Endothelial cell (in vitro differentiated cells): ENCODE data around the gene B4GALT7. TPM values are rescaled to one million over a fixed set of nuclear protein-coding genes. Genes with fewer than 3 reads are reported as not detected.

Experiments used
- DNase-seq: peaks from one replicate; pipeline ENCODE4 v3.0.0; 2021; ENCODE audit warnings: low spot score
- H3K27ac Mint-ChIP-seq: one replicate; pipeline ENCODE4 v1.8.0; 2021; ENCODE audit warnings: mixed read lengths, inconsistent platforms; ENCODE audit not compliant: unreplicated experiment
- H3K27me3 Mint-ChIP-seq: one replicate; pipeline ENCODE4 v1.8.0; 2021; ENCODE audit warnings: mild to moderate bottlenecking, moderate library complexity, mixed read lengths, inconsistent platforms; ENCODE audit not compliant: unreplicated experiment
- H3K36me3 Mint-ChIP-seq: one replicate; pipeline ENCODE4 v1.8.0; 2021; ENCODE audit warnings: mild to moderate bottlenecking, low read depth, mixed read lengths, inconsistent platforms; ENCODE audit not compliant: unreplicated experiment
- H3K4me1 Mint-ChIP-seq: one replicate; pipeline ENCODE4 v1.8.0; 2021; ENCODE audit warnings: mild to moderate bottlenecking, mixed read lengths, inconsistent platforms; ENCODE audit not compliant: unreplicated experiment
- H3K4me3 Mint-ChIP-seq: one replicate; pipeline ENCODE4 v1.8.0; 2021; ENCODE audit warnings: mild to moderate bottlenecking, mixed read lengths, inconsistent platforms; ENCODE audit not compliant: unreplicated experiment
- H3K9me3 Mint-ChIP-seq: one replicate; pipeline ENCODE4 v1.8.0; 2021; ENCODE audit warnings: mixed read lengths, inconsistent platforms; ENCODE audit not compliant: unreplicated experiment
- total RNA-seq: library from RNA; stranded (reverse); fragmentation: NEBNext Ultra II Directional; extraction: Animal tissue kit (Norgen Biotek cat#: 25700); gene quantifications from one replicate; pipeline ENCODE4 v1.2.1, GENCODE V29; 2021; ENCODE audit not compliant: unreplicated experiment
- TF ChIP-seq, protein P1 (sequence below): fragments of 200-600 bp; sonication (generic); IDR thresholded peaks from one replicate; pipeline ENCODE4 v1.5.0; 2021; ENCODE audit warnings: antibody characterized with exemption; ENCODE audit not compliant: unreplicated experiment

B4GALT7 gene
- total RNA-seq, 1 donor from 2014 or later = 34.6 TPM

DNA sequence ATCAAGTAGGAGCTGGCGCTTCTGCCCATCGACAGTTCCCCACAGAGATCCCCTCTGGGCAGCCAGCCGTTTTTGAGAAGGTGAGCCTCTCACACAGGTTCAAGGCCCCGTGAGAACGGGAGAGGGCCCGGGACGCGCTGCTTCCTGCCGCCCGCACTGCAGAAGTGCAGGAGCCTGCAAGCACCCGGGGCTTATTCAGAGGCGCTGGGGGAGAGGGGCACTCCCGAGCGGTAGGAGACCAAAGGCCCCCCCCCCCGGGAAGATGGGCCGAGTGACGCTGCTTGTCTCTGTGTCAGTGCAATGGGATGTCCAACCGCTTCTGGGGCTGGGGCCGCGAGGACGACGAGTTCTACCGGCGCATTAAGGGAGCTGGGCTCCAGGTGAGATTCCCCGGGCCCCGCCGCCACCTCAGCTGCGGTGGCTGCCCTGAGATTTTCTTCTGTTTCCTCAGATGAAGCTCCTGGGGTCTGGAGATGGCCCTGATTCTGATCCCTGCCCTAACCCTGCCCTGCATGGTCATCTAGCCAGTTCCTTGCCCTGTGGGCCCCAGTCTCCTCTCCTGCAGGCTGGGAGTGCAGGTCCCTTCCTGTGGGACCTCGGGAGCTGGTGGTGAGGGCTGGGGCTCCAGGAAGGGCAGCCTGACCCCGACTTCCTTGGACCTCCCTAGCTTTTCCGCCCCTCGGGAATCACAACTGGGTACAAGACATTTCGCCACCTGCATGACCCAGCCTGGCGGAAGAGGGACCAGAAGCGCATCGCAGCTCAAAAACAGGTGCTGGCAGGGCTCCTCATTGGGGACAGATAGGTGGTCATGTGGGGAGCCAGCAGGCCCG, 8.5 kb downstream of the B4GALT7 start:
- Mint-ChIP-seq H3K4me1 (peaks cover 4% of the 10 kb centered on the region), H3K9me3 (no peaks in the 10 kb centered on the region), H3K36me3 (peaks cover 18% of the 10 kb centered on the region), H3K27me3 (peaks cover 6% of the 10 kb centered on the region), H3K27ac (no peak overlapping the region), H3K4me3 (no peak overlapping the region)
- TF ChIP-seq, protein P1, sequence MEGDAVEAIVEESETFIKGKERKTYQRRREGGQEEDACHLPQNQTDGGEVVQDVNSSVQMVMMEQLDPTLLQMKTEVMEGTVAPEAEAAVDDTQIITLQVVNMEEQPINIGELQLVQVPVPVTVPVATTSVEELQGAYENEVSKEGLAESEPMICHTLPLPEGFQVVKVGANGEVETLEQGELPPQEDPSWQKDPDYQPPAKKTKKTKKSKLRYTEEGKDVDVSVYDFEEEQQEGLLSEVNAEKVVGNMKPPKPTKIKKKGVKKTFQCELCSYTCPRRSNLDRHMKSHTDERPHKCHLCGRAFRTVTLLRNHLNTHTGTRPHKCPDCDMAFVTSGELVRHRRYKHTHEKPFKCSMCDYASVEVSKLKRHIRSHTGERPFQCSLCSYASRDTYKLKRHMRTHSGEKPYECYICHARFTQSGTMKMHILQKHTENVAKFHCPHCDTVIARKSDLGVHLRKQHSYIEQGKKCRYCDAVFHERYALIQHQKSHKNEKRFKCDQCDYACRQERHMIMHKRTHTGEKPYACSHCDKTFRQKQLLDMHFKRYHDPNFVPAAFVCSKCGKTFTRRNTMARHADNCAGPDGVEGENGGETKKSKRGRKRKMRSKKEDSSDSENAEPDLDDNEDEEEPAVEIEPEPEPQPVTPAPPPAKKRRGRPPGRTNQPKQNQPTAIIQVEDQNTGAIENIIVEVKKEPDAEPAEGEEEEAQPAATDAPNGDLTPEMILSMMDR = no peak
- DNase-seq = no peak

DNA sequence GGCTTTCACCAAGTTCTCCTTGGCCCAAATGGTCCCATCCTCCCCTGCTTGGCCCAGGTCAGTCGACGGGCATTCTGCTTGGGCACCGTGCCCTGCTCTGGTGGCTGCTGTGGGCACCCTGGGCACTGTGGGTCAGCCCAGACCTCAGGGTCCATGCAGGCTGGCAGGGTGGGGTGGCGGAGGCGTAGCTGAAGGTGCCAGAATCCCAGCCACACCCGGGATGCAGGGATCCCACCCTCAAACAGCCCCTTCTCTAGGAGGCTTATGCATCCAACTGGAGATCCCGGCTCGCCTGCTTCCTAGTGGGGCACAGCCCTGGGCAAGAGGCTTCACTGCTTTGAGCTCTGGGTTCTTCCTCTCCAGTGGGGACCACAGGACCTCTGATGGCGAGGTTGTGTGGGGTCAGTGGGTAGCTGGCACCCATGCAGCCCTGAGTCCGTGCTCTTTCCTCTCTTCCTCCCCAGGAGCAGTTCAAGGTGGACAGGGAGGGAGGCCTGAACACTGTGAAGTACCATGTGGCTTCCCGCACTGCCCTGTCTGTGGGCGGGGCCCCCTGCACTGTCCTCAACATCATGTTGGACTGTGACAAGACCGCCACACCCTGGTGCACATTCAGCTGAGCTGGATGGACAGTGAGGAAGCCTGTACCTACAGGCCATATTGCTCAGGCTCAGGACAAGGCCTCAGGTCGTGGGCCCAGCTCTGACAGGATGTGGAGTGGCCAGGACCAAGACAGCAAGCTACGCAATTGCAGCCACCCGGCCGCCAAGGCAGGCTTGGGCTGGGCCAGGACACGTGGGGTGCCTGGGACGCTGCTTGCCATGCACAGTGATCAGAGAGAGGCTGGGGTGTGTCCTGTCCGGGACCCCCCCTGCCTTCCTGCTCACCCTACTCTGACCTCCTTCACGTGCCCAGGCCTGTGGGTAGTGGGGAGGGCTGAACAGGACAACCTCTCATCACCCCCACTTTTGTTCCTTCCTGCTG, 9.4 kb downstream of the B4GALT7 start:
- H3K36me3 Mint-ChIP-seq = peaks cover 15% of the 10 kb centered on the region
- no peak overlapping the region for H3K27ac Mint-ChIP-seq
- TF ChIP-seq, protein P1 = no peak
- H3K4me3 Mint-ChIP-seq = no peak overlapping the region
- H3K9me3 Mint-ChIP-seq = no peaks in the 10 kb centered on the region
- no peak for DNase-seq
- peaks cover 4% of the 10 kb centered on the region for H3K4me1 Mint-ChIP-seq
- H3K27me3 Mint-ChIP-seq = peaks cover 4% of the 10 kb centered on the region

DNA sequence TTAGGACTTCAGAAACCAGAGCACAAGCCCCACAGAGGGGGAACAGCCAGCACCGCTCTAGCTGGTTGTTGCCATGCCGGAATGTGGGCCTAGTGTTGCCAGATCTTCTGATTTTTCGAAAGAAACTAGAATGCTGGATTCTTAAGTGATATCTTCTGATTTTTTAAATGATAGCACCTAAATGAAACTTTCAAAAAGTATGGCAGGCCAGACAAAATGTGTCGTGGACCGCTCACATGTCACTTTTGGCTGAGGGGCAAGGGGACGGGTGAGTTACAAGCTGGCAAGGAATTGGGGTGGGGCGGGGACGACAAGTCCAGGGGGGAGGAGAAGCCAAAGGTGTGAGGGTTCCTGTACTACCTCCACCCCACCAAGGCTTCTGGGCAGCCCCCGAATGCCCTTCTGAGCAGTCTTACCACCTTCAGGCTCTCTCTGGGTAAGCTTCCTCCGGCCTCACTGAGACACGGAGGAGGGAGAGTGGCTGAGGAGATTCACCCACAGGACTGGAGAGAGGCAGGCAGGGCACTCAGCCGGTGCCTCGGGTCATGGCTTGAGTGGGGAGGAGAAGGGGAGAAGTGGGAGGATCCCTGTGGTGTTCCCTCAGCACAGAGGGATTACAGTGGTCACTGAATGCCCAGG, 10.3 kb downstream of the B4GALT7 start:
- no peak for DNase-seq
- Mint-ChIP-seq H3K4me1 (peaks cover 4% of the 10 kb centered on the region), H3K4me3 (no peak overlapping the region), H3K9me3 (no peaks in the 10 kb centered on the region), H3K36me3 (peaks cover 11% of the 10 kb centered on the region), H3K27ac (no peak overlapping the region), H3K27me3 (peaks cover 4% of the 10 kb centered on the region)
- TF ChIP-seq, protein P1 = no peak

DNA sequence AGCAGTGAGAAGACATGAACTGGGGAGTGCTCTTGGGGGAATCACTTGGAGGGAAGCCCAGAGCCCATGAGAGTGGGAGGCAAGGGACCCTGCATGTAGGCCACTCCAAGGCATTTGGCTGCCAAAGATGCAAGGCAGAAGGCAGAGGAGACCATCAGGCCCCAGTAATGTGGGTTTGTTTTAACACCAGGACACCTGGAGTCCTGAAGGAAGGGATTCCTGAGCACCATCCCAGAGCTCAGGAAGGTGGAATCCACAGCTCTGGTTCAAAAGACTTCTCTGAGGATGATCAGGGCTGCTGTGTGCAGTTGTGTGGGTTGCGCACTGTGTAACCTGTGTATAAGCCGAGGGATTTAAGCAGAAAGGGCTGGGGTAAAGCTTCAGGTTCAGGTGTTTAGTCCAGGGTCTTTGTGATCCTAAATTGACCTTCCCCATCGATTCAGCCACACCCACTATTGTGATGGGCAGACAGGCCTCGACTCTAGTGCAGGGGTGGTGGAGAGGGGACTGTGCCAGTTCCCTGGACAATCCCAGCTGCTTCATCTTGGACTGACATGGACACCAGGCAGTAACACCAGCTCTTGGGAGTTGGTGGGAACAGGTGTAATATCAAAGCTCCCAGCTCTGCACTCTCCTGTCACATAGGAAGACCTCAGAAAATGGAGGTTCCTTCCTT, 11.0 kb downstream of the B4GALT7 start:
- Mint-ChIP-seq H3K27ac (no peak overlapping the region), H3K4me1 (peaks cover 4% of the 10 kb centered on the region), H3K9me3 (no peaks in the 10 kb centered on the region), H3K27me3 (peaks cover 3% of the 10 kb centered on the region), H3K4me3 (no peak overlapping the region), H3K36me3 (peaks cover 11% of the 10 kb centered on the region)
- no peak for DNase-seq
- TF ChIP-seq, protein P1 = no peak
